ENCODE results near the gene SPATA20. TPM values are rescaled to one million over a fixed set of nuclear protein-coding genes. Genes with fewer than 3 reads are reported as not detected.

Gene SPATA20
- total RNA-seq, 2 experiments from 2014 or later, result 10.2 to 10.3 TPM

GRCh38 chr17:50603340-50603739 is 56.4 kb downstream of the SPATA20 start:
- POLR2A ChIA-PET, result no interaction called here
- Mint-ChIP-seq H3K27ac (no peak overlapping the region), H3K4me1 (ENCODE audit: low read depth) (no peaks in the 10 kb centered on the region), H3K36me3 (ENCODE audit: low read depth) (no peaks in the 10 kb centered on the region), H3K9me3 (no peaks in the 10 kb centered on the region), H3K27me3 (peaks cover 39% of the 10 kb centered on the region), H3K4me3 (no peak overlapping the region)
- no peak for DNase-seq
- peaks cover 3 to 7% of the 10 kb centered on the region in 2 experiments for H3K27me3 ChIP-seq (ENCODE audit: control insufficient read depth in 1 of 2, insufficient read depth in 2 of 2, low read length in 2 of 2)
- CTCF ChIA-PET, result no interaction called here
- no peak for ATAC-seq (ENCODE audit: poor library complexity)
- no peaks in the 10 kb centered on the region for H3K36me3 ChIP-seq (ENCODE audit: insufficient read depth, low read length)
- TF ChIP-seq CTCF (IDR thresholded peaks at IDR 0.05), result no peak
- intact Hi-C loops (cut with DNase I, micrococcal nuclease), result no loop called here
- H3K4me3 ChIP-seq (ENCODE audit: low read length), result no peak overlapping the region
- H3K9me3 ChIP-seq (ENCODE audit: control insufficient read depth in 1 of 2, insufficient read depth in 1 of 2, low read length in 2 of 2), result no peaks in the 10 kb centered on the region
- no peaks in the 10 kb centered on the region for H3K4me1 ChIP-seq (ENCODE audit: insufficient read depth, low read length)
- no peak overlapping the region for H3K27ac ChIP-seq (ENCODE audit: low read depth in 1 of 2, low read length in 2 of 2)

- intact Hi-C loops (cut with DNase I, micrococcal nuclease), result no loop called here
- ATAC-seq (ENCODE audit: poor library complexity), result no peak
- Histone ChIP-seq H3K9me3 (ENCODE audit: control insufficient read depth in 1 of 2, insufficient read depth in 1 of 2, low read length in 2 of 2) (no peaks in the 10 kb centered on the region), H3K27me3 (ENCODE audit: control insufficient read depth in 1 of 2, insufficient read depth in 2 of 2, low read length in 2 of 2) (peaks cover 3 to 7% of the 10 kb centered on the region in 2 experiments), H3K36me3 (ENCODE audit: insufficient read depth, low read length) (no peaks in the 10 kb centered on the region), H3K4me1 (ENCODE audit: insufficient read depth, low read length) (no peaks in the 10 kb centered on the region), H3K4me3 (ENCODE audit: low read length) (no peak overlapping the region), H3K27ac (ENCODE audit: low read depth in 1 of 2, low read length in 2 of 2) (no peak overlapping the region)
- Mint-ChIP-seq H3K36me3 (ENCODE audit: low read depth) (no peaks in the 10 kb centered on the region), H3K4me3 (no peak overlapping the region), H3K27me3 (peaks cover 39% of the 10 kb centered on the region), H3K27ac (no peak overlapping the region), H3K4me1 (ENCODE audit: low read depth) (no peaks in the 10 kb centered on the region), H3K9me3 (no peaks in the 10 kb centered on the region)
- DNase-seq, result no peak
- ChIA-PET POLR2A (no interaction called here), CTCF (no interaction called here)
- no peak for TF ChIP-seq CTCF (IDR thresholded peaks at IDR 0.05)
Measured at GRCh38 chr17:50604513-50604912, 57.5 kb downstream of the SPATA20 start.

DNA sequence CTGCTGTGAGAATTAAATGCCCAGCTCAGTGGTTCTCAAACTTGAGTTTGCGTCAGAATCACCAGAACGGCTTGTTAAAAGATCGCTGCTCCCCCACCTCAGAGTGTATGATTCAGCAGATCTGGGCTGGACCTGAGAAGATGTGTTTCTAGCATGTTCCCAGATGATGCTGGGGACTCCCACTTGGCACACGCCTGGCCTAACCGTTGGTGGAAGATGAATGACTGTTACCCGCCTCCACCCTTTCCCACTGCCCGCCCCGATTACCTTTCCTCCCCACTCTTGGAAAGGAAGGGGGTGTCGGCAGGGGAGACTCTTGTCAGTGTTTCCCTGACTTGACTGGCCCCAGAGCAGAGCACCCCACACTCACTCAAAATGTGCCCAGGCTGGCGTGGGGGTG is 58.5 kb downstream of the SPATA20 start:
- Histone ChIP-seq H3K36me3 (ENCODE audit: insufficient read depth, low read length) (no peaks in the 10 kb centered on the region), H3K27ac (ENCODE audit: low read depth in 1 of 2, low read length in 2 of 2) (no peak overlapping the region), H3K4me3 (ENCODE audit: low read length) (no peak overlapping the region), H3K4me1 (ENCODE audit: insufficient read depth, low read length) (no peaks in the 10 kb centered on the region), H3K9me3 (ENCODE audit: control insufficient read depth in 1 of 2, insufficient read depth in 1 of 2, low read length in 2 of 2) (peaks cover 0 to 3% of the 10 kb centered on the region in 2 experiments), H3K27me3 (ENCODE audit: control insufficient read depth in 1 of 2, insufficient read depth in 2 of 2, low read length in 2 of 2) (peaks cover 5 to 7% of the 10 kb centered on the region in 2 experiments)
- ATAC-seq (ENCODE audit: poor library complexity) (no peak), DNase-seq (no peak)
- H3K9me3 Mint-ChIP-seq, result no peaks in the 10 kb centered on the region
- no peak overlapping the region for H3K27ac Mint-ChIP-seq
- CTCF ChIA-PET, result no interaction called here
- H3K4me1 Mint-ChIP-seq (ENCODE audit: low read depth), result no peaks in the 10 kb centered on the region
- no peaks in the 10 kb centered on the region for H3K36me3 Mint-ChIP-seq (ENCODE audit: low read depth)
- POLR2A ChIA-PET, result no interaction called here
- no peak for TF ChIP-seq CTCF (IDR thresholded peaks at IDR 0.05)
- H3K27me3 Mint-ChIP-seq, result peaks cover 39% of the 10 kb centered on the region
- intact Hi-C loops (cut with DNase I, micrococcal nuclease), result no loop called here
- H3K4me3 Mint-ChIP-seq, result no peak overlapping the region

Other genes with a start within 250 kb of the SPATA20 start
- 10 to 100 TPM; 11.0 to 12.2 TPM for gene XYLT2, start 201.0 kb upstream of the SPATA20 start, total RNA-seq
- 10 to 100 TPM; 13.7 to 14.8 TPM for gene MRPL27, start 174.0 kb upstream of the SPATA20 start, total RNA-seq
- gene EME1, start 173.9 kb upstream of the SPATA20 start, total RNA-seq, result under 1 TPM; 0.36 to 0.92 TPM
- 10 to 100 TPM; 45.1 to 51.5 TPM for gene LRRC59, start 149.7 kb upstream of the SPATA20 start, total RNA-seq
- gene ACSF2, start 121.0 kb upstream of the SPATA20 start, total RNA-seq, result 10 to 100 TPM; 11.9 to 13.9 TPM
- not detected for gene CHAD, start 78.3 kb upstream of the SPATA20 start, total RNA-seq
- 10 to 100 TPM; 44.6 to 44.7 TPM for gene RSAD1, start 68.3 kb upstream of the SPATA20 start, total RNA-seq
- 1 to 10 TPM in 1 of 2 experiments, under 1 TPM in 1; 0.78 to 1.5 TPM for gene MYCBPAP, start 38.7 kb upstream of the SPATA20 start, total RNA-seq
- gene EPN3, start 14.4 kb upstream of the SPATA20 start, total RNA-seq, result not detected
- gene CACNA1G, start 13.5 kb downstream of the SPATA20 start, total RNA-seq, result not detected
- gene ABCC3, start 87.7 kb downstream of the SPATA20 start, total RNA-seq, result under 1 TPM in 1 of 2 experiments, not detected in 1; 0.19 TPM
- gene ANKRD40, start 160.7 kb downstream of the SPATA20 start, total RNA-seq, result 10 to 100 TPM; 22.8 to 24.0 TPM
- 100 to 1,000 TPM; 116 to 126 TPM for gene LUC7L3, start 172.4 kb downstream of the SPATA20 start, total RNA-seq
- not detected for gene ANKRD40CL, start 220.3 kb downstream of the SPATA20 start, total RNA-seq